Neural progenitor cell (in vitro differentiated cells): ENCODE data around the gene ANTXR1. TPM values are rescaled to one million over a fixed set of nuclear protein-coding genes. Genes with fewer than 3 reads are reported as not detected.

Source experiments
- DNase-seq: peaks from one replicate; pipeline ENCODE4 v3.0.0-alpha.2; 2016; ENCODE audit warnings: low spot score
- H2AFZ ChIP-seq: fragments of 200-600 bp; sonication (generic); replicated peaks from 2 replicates; pipeline ENCODE4 v1.6.1; 2016; ENCODE audit warnings: antibody characterized with exemption
- H3F3A ChIP-seq: fragments of 200-600 bp; sonication (generic); 2 replicates; pipeline ENCODE4 v1.6.1; 2016; ENCODE audit warnings: antibody characterized with exemption, low read depth
- H3K27ac ChIP-seq: fragments of 200-600 bp; sonication (generic); 2 replicates; pipeline ENCODE4 v1.5.1; 2016; ENCODE audit warnings: mild to moderate bottlenecking
- H3K27me3 ChIP-seq: fragments of 200-600 bp; sonication (generic); 2 replicates; pipeline ENCODE4 v1.6.1; 2016; ENCODE audit warnings: mild to moderate bottlenecking, moderate library complexity
- H3K36me3 ChIP-seq: fragments of 200-600 bp; sonication (generic); 2 replicates; pipeline ENCODE4 v1.5.1; 2016
- H3K4me1 ChIP-seq: fragments of 200-600 bp; sonication (generic); 2 replicates; pipeline ENCODE4 v1.6.1; 2016; ENCODE audit warnings: mixed run types
- H3K4me2 ChIP-seq: fragments of 200-600 bp; sonication (generic); 2 replicates; pipeline ENCODE4 v1.6.1; 2016
- H3K4me3 ChIP-seq: fragments of 200-600 bp; sonication (generic); 2 replicates; pipeline ENCODE4 v1.5.1; 2016
- H3K79me2 ChIP-seq: fragments of 200-600 bp; sonication (generic); 2 replicates; pipeline ENCODE4 v1.6.1; 2016; ENCODE audit warnings: low read depth
- H3K9ac ChIP-seq: fragments of 200-600 bp; sonication (generic); 2 replicates; pipeline ENCODE4 v1.6.1; 2016
- H3K9me3 ChIP-seq: fragments of 200-600 bp; sonication (generic); 2 replicates; pipeline ENCODE4 v1.5.1; 2016; ENCODE audit warnings: low read depth
- H4K20me1 ChIP-seq: fragments of 200-600 bp; sonication (generic); 2 replicates; pipeline ENCODE4 v1.6.1; 2016; ENCODE audit warnings: low read depth
- H3K27ac Mint-ChIP-seq: 3 replicates; pipeline ENCODE4 v1.8.0; 2021; ENCODE audit warnings: mixed read lengths
- H3K27me3 Mint-ChIP-seq: 2 replicates; pipeline ENCODE4 v1.8.0; 2022; ENCODE audit warnings: low read depth, mild to moderate bottlenecking, inconsistent platforms, moderate library complexity, mixed read lengths; ENCODE audit not compliant: insufficient read depth
- H3K36me3 Mint-ChIP-seq: 3 replicates; pipeline ENCODE4 v1.8.0; 2021; ENCODE audit warnings: mixed read lengths
- H3K4me1 Mint-ChIP-seq: 3 replicates; pipeline ENCODE4 v1.8.0; 2021; ENCODE audit warnings: mixed read lengths
- H3K4me3 Mint-ChIP-seq: 3 replicates; pipeline ENCODE4 v1.8.0; 2021; ENCODE audit warnings: mild to moderate bottlenecking, moderate library complexity, mixed read lengths
- H3K9me3 Mint-ChIP-seq: 3 replicates; pipeline ENCODE4 v1.8.0; 2020; ENCODE audit warnings: mixed read lengths
- EZH2 ChIP-seq: fragments of 200-600 bp; sonication (generic); IDR thresholded peaks from 2 replicates; pipeline ENCODE4 v1.6.1; 2017; ENCODE audit warnings: antibody characterized with exemption, mild to moderate bottlenecking, moderate library complexity
- EZH2phosphoT487 ChIP-seq: fragments of 200-600 bp; sonication (generic); IDR thresholded peaks from 2 replicates; pipeline ENCODE4 v1.6.1; 2017; ENCODE audit warnings: antibody characterized with exemption
- total RNA-seq: library from RNA; depleted of rRNA; stranded (reverse); fragments of >200 nt; gene quantifications from 2 replicates; pipeline ENCODE4 v1.2.3, GENCODE V29; 2015; ENCODE audit warnings: low replicate concordance
- TF ChIP-seq, protein P1 (sequence below): fragments of 200-600 bp; sonication (generic); IDR thresholded peaks from 2 replicates; pipeline ENCODE4 v1.5.1; 2017; ENCODE audit warnings: antibody characterized with exemption, mild to moderate bottlenecking

The ANTXR1 gene
- total RNA-seq, 1 donor from 2014 or later = 6.7 TPM

DNA sequence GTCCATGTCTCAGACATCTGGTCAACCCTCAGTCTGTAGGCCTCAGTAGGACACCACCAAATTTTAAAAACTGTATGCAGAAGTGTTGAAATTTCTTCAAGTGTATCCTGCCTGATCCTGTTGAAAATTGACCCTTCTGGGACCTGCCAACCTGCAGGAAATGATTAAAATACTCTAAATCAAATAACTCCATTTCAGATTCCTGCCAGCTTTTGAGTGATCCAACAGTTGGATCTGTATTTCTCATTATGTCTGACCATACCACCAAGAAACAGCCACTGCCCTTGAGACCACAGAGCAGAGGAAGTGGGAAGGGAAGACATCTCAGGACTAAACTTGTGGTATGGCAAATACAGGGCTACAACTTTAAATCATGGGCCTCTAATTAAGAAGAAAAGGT lies 113.4 kb downstream of the ANTXR1 start:
- Histone ChIP-seq H3K36me3 (no peaks in the 10 kb centered on the region), H4K20me1 (no peaks in the 10 kb centered on the region), H3F3A (no peaks in the 10 kb centered on the region), H3K79me2 (no peaks in the 10 kb centered on the region), H3K9ac (no peak overlapping the region), H3K4me2 (no peak overlapping the region), H3K4me1 (no peaks in the 10 kb centered on the region), H3K27ac (no peak overlapping the region), H3K9me3 (no peaks in the 10 kb centered on the region), H2AFZ (no peak overlapping the region), H3K4me3 (no peak overlapping the region), H3K27me3 (no peaks in the 10 kb centered on the region)
- TF ChIP-seq, protein P1, sequence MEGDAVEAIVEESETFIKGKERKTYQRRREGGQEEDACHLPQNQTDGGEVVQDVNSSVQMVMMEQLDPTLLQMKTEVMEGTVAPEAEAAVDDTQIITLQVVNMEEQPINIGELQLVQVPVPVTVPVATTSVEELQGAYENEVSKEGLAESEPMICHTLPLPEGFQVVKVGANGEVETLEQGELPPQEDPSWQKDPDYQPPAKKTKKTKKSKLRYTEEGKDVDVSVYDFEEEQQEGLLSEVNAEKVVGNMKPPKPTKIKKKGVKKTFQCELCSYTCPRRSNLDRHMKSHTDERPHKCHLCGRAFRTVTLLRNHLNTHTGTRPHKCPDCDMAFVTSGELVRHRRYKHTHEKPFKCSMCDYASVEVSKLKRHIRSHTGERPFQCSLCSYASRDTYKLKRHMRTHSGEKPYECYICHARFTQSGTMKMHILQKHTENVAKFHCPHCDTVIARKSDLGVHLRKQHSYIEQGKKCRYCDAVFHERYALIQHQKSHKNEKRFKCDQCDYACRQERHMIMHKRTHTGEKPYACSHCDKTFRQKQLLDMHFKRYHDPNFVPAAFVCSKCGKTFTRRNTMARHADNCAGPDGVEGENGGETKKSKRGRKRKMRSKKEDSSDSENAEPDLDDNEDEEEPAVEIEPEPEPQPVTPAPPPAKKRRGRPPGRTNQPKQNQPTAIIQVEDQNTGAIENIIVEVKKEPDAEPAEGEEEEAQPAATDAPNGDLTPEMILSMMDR = no peak
- TF ChIP-seq EZH2 (no peak), EZH2phosphoT487 (no peak)
- Mint-ChIP-seq H3K9me3 (no peaks in the 10 kb centered on the region), H3K4me3 (no peak overlapping the region), H3K4me1 (peaks cover 17% of the 10 kb centered on the region), H3K27ac (no peak overlapping the region), H3K36me3 (peaks cover 49% of the 10 kb centered on the region), H3K27me3 (no peaks in the 10 kb centered on the region)
- DNase-seq = no peak

DNA sequence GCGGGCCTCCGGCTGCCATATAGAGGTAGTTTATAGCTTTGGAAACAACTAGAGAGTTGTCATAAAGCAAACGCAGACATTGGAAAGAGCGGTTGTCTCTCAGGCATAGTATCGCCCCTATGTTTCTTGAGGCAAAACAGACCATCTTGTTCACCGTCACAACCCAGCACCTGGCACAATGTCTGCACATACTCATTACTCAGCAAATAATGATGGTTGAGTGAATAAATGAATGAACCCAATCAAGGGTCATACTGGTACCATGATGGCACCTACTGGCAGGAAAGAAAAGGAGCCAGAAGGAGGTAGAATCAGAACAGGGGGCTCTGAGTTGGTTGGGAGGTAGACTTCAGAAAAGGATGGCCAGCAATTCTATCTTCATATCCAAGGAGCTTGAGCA lies 118.5 kb downstream of the ANTXR1 start:
- peaks cover 2% of the 10 kb centered on the region for H3K27me3 Mint-ChIP-seq
- no peaks in the 10 kb centered on the region for H3K79me2 ChIP-seq

DNA sequence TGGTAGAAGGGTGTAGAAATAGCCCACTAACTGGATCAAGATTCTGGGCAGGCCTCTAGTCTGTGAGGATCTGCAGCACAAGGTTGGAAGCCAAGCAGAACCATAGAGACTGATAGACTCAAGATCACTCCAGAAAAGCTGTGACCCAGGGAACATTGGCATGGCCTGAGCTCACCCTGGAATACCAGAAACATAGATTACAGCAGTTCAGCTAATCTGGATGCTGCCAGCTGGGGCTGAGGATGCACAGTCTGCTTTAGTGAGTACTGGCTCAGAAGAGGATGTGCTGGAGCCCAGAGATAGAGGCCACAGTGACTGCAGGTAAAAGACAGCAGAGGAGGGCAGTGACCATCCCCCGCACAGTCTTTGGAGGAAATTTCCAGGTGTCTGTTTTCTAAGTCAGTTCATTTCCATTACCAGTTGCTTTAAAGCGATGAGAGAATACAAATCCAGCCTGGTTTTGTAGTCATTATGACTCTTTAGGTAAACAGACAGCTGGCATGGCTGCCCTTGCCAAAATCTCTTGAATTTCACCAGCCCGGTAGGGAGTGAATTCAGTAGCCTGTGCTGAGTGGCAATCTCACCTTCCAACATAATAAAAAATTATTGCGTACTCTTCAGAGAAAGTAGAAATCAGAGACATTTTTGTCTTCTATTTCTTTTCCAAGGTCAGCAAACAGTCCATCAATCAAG lies 119.2 kb downstream of the ANTXR1 start:
- Mint-ChIP-seq H3K4me1 (no peaks in the 10 kb centered on the region), H3K9me3 (no peaks in the 10 kb centered on the region), H3K36me3 (peaks cover 32% of the 10 kb centered on the region), H3K27ac (no peak overlapping the region), H3K4me3 (no peak overlapping the region), H3K27me3 (peaks cover 2% of the 10 kb centered on the region)
- no peaks in the 10 kb centered on the region for H3F3A ChIP-seq
- H3K4me2 ChIP-seq = no peak overlapping the region
- no peaks in the 10 kb centered on the region for H3K36me3 ChIP-seq
- no peaks in the 10 kb centered on the region for H4K20me1 ChIP-seq
- no peak overlapping the region for H2AFZ ChIP-seq
- no peak overlapping the region for H3K4me3 ChIP-seq
- H3K79me2 ChIP-seq = no peaks in the 10 kb centered on the region
- TF ChIP-seq EZH2 = no peak
- TF ChIP-seq, protein P1 = no peak
- no peak overlapping the region for H3K9ac ChIP-seq
- H3K27ac ChIP-seq = no peak overlapping the region
- no peaks in the 10 kb centered on the region for H3K9me3 ChIP-seq
- no peaks in the 10 kb centered on the region for H3K27me3 ChIP-seq
- peaks cover 5% of the 10 kb centered on the region for H3K4me1 ChIP-seq
- DNase-seq = no peak

More for the DNA sequence above, 118.5 kb downstream of the ANTXR1 start:
- Histone ChIP-seq H4K20me1 (no peaks in the 10 kb centered on the region), H2AFZ (no peak overlapping the region), H3K4me1 (peaks cover 5% of the 10 kb centered on the region), H3K9me3 (no peaks in the 10 kb centered on the region), H3K36me3 (no peaks in the 10 kb centered on the region), H3F3A (no peaks in the 10 kb centered on the region), H3K4me3 (no peak overlapping the region), H3K27ac (no peak overlapping the region), H3K27me3 (no peaks in the 10 kb centered on the region), H3K4me2 (no peak overlapping the region), H3K9ac (no peak overlapping the region)
- TF ChIP-seq EZH2 = no peak
- no peak for TF ChIP-seq EZH2phosphoT487
- TF ChIP-seq, protein P1 = no peak
- Mint-ChIP-seq H3K36me3 (peaks cover 38% of the 10 kb centered on the region), H3K4me1 (no peaks in the 10 kb centered on the region), H3K27ac (no peak overlapping the region), H3K4me3 (no peak overlapping the region), H3K9me3 (no peaks in the 10 kb centered on the region)
- no peak for DNase-seq
